Muscle of arm (tissue), 14 donors: Measurements from ENCODE around the gene TRIM60. TPM values are rescaled to one million over a fixed set of nuclear protein-coding genes. Genes with fewer than 3 reads are reported as not detected.
"Not testable (repeated sequence)": the region's sequence is repeated elsewhere in the genome, so short reads cannot be mapped to it uniquely, and the experiment has no call there.

Experiments
- DNase-seq: peaks from one replicate; pipeline ENCODE4 v3.0.0-alpha.2; 2013
- long read RNA-seq, 11 donors: transcript quantifications; one replicate each; lab custom pipeline, GENCODE V29; 2026
- polyA plus RNA-seq, 12 donors: library from polyadenylated mRNA; unstranded; fragments of 120-200 nt; gene quantifications; one replicate each; pipeline ENCODE4 v1.2.1, GENCODE V29; 2013; ENCODE audit not compliant: insufficient read length in 12 of 12

Gene TRIM60
- polyA plus RNA-seq: not detected
- long read RNA-seq, donor 1: 0 reads
- long read RNA-seq, donor 2: 0 reads
- long read RNA-seq, donor 3: 0 reads
- long read RNA-seq, donor 4: 0 reads
- long read RNA-seq, donor 5: 0 reads
- long read RNA-seq, donor 6: 0 reads
- long read RNA-seq, donor 7: 0 reads
- long read RNA-seq, donor 8: 0 reads
- long read RNA-seq, donor 9: 0 reads
- long read RNA-seq, donor 10: 0 reads
- long read RNA-seq, donor 11: 0 reads

- no peak for DNase-seq
Observed at GRCh38 chr4:165031436-165032211, at the start of gene TRIM60. Gene TRIM60 (plus strand): TSS chr4:165031999. CDS start chr4:165040073, 8,074 bp downstream.

DNA sequence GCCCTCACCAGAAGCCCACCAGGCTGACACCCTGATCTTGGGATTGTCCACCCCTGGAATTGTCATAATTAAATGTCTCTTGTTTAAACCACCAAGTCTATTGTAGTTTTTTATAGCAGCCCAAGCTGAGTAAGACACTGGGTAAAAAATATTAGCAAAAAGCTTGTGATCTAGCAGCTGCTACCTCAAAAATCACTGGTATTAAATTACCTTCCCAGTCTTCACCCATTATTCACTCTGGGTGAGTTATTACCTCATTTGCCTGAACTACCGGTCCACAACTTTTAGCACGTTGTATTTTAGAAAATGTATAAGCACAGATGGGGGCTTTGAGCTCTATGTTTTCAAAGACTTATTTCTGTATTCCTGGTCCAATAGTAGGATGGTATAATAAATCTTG is 42.3 kb upstream of the TRIM60 start:
- DNase-seq: no peak

- not testable (repeated sequence) for DNase-seq
Observed at GRCh38 chr4:164990786-164991185, 41.0 kb upstream of the TRIM60 start.

- DNase-seq: not testable (repeated sequence)
Observed at GRCh38 chr4:164996123-164996522, 35.7 kb upstream of the TRIM60 start.

DNA sequence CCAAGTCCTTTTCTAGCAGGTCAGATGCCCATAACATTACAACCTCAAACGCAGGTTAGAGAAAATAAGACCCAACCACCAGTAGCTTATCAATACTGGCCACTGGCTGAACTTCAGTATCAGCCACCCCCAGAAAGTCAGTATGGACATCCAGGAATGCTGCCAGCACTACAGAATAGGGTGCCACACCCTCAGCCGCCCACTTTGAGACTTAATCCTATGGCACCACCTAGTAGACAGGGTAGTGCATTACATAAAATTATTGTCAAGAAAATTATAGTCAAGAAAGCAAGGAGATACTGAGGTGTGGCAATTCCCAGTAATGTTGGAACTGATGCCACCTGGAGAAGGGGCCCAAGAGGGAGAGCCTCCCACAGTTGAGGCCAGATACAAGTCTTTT is 34.5 kb upstream of the TRIM60 start:
- no peak for DNase-seq

DNA sequence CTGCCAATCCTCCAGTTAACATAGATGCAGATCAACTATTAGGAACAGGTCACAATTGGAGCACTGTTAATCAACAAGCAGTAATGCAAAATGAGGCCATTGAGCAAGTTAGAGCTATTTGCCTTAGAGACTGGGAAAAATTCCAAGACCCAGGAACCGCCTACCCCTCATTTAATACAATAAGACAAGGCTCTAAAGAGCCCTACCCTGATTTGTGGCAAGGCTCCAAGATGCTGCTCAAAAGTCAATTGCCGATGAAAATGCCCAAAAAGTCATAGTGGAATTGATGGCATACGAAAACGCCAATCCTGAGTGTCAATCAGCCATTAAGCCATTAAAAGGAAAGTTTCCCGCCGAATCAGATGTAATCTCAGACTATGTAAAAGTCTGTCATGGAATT is 33.9 kb upstream of the TRIM60 start:
- DNase-seq: no peak

DNA sequence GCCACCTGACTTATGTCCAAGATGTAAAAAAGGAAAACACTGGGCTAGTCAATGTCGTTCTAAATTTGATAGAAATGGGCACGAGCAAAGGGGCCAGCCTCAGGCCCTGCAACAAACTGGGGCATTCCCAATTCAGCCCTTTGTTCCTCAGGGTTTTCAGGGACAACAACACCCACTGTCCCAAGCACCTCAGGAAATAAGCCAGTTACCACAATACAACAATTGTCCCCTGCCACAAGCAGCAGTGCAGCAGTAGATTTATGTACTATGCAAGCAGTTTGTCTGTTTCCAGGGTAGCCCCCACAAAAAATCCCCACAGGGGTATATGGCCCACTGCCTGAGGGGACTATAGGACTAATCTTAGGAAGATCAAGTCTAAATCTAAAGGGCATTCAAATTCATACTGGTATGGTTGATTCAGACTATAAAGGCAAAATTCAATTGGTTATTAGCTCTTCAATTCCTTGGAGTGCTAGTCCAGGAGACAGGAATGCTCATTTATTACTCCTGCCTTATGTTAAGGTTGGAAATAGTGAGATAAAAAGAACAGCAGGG is 33.2 kb upstream of the TRIM60 start:
- not testable (repeated sequence) for DNase-seq

- not testable (repeated sequence) for DNase-seq
Observed at GRCh38 chr4:165001957-165002356, 29.8 kb upstream of the TRIM60 start.

DNA sequence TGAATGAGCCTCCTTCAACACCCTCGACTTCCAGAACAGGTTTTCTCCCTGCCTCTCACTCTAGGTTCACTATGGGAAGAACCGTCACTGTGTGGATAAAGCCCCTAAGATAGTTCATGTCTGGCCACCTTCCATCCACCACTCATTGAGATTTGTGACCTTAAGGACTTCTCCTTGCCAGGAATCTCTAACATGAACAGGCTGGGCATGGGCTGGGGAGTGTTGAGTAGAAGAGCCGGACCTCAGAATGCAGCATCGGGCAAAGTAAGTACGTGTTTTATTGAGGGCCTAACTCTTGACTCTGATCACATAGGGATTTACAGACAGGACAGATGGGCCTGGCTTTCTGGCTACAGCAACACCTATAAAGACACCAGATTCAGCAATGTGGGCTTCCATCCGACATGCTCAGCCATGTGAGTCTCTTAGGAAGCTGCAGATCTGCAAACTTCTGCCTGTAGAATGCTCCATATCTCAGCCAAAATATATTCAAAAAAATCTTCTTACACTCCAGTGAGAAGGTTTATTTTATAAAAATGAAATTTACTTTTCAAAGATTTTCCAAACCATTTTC is 26.4 kb upstream of the TRIM60 start:
- no peak for DNase-seq

- no peak for DNase-seq
Observed at GRCh38 chr4:165006456-165006855, 25.3 kb upstream of the TRIM60 start.

- no peak for DNase-seq
Observed at GRCh38 chr4:165006886-165007285, 24.9 kb upstream of the TRIM60 start.

- no peak for DNase-seq
Observed at GRCh38 chr4:165009493-165010227, 22.1 kb upstream of the TRIM60 start.

DNA sequence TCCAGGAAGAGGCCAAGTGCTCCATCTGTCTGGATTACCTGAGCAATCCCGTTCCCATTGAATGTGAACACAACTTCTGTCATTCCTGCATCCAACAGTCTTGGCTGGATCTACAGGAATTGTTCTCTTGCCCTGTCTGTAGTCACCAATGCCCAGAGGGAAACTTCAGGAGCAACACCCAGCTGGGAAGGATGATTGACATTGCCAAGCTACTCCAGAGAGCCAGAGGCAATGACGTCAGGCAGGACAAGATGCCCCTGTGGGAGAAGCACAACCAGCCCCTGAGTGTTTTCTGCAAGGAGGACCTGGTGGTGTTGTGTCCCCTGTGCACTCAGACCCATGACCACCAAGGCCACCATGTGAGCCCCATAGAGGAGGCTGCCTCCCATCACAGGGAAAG is 21.3 kb upstream of the TRIM60 start:
- DNase-seq: no peak

DNA sequence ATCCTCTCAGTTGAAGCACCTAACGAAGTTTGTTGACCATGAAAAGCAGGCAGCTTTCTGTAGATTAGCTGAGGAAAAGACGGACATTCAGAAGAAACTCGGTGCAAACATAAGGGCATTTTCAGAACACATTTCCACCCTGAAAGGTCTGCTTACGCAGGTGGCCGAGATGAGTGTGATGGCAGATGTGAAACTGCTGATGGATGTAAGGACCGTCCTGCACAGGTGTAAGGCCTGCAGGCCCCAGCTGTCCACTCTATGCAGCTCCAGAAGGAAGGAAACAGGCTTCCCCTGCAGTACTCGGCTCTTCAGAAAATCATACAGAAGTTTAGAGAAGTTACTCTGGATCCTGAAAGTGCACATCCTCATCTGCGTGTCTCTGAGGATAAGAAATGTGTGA is 20.8 kb upstream of the TRIM60 start:
- no peak for DNase-seq

DNA sequence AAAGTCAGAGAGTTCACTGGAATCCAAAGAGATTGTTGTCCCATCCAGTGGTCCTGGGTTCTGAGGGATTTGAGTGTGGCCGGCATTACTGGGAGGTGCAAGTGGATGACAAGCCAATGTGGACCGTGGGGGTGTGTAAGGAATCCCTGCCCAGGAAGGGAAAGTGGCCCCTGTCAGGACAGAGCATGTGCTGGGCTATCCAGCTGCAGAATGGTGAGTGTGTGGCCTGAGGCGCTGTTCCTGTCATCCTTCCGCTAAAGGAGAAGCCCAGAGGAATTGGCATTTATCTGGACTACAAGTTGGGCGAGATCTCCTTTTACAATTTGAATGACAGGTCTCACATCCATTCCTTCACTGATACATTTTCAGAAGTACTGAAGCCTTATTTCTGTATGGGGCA is 20.4 kb upstream of the TRIM60 start:
- DNase-seq: no peak

GRCh38 chr4:165013691-165014090 is 18.1 kb upstream of the TRIM60 start:
- DNase-seq: no peak

- DNase-seq: no peak
Observed at GRCh38 chr4:165016971-165017370, 14.8 kb upstream of the TRIM60 start.

DNA sequence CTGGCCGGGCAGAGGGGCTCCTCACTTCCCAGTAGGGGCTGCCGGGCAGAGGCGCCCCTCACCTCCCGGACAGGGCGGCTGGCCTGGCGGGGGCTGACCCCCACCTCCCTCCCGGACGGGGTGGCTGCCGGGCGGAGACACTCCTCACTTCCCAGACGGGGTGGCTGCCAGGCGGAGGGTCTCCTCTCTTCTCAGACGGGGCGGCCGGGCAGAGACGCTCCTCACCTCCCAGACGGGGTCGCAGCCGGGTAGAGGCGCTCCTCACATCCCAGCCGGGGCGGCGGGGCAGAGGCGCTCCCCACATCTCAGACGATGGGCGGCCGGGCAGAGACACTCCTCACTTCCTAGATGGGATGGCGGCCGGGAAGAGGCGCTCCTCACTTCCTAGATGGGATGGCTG is 11.8 kb upstream of the TRIM60 start:
- DNase-seq: not testable (repeated sequence)

DNA sequence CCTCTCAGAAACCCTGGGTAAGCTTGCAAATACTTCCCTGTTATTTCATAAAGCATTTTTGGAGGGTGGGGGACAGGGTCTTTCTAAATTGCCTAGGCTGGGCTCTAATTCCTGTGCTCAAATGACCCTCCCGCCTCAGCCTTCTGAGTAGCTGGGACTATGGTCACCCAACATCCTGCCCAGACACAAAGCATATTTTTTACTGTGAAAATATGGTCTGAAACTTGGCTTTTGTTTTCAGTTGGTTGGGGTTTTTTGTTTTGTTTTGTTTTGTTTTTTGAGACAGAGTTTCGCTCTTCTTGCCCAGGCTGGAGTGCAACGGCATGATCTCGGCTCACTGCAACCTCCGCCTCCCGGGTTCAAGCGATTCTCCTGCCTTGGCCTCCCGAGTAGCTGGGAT is 6.0 kb upstream of the TRIM60 start:
- not testable (repeated sequence) for DNase-seq

GRCh38 chr4:165027762-165028402 is 3.9 kb upstream of the TRIM60 start:
- DNase-seq: no peak

DNA sequence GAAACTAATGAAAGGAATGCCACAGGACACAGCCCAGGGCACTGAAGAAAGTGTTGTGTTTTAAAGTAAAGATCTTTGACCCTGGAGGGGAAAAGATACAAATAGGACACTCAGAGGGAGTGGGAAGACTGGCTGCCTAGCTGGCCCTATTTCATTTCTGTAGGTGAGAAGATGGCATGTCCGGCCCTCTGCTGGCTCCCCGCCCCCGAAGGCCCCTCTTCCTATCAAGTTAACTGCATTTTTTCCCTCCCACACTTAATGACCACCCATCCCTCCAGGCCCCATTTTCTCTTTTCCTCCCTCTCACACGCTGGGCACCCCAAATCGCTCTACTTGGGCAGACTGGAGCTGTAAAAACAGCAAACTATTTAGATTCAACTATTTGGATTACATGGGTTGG is 16.4 kb downstream of the TRIM60 start:
- no peak for DNase-seq

DNA sequence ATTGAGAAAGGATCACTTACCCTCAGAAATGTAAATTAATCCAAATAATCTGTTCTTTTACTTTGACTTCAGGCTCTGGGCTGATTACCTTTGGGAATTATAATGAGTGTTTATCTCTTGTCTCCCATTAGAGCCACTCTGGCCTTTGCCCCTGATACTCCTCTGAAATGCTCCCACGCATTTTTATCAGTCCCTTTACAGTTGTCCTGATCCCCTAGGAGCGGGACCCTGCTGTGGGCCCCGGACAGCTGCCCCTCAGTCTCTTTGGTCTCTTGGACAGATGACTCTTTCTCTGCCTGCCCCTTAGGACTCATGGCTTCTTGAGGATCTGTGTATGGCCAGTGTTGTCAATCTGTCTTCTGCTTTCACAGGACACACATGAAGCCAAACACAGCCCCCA is 20.8 kb downstream of the TRIM60 start:
- DNase-seq: no peak
